ENCODE data around the gene APOBEC3A. TPM values are rescaled to one million over a fixed set of nuclear protein-coding genes. Genes with fewer than 3 reads are reported as not detected.

APOBEC3A gene
- polyA plus RNA-seq: 1 to 10 TPM; 2.5 to 5.6 TPM

DNA sequence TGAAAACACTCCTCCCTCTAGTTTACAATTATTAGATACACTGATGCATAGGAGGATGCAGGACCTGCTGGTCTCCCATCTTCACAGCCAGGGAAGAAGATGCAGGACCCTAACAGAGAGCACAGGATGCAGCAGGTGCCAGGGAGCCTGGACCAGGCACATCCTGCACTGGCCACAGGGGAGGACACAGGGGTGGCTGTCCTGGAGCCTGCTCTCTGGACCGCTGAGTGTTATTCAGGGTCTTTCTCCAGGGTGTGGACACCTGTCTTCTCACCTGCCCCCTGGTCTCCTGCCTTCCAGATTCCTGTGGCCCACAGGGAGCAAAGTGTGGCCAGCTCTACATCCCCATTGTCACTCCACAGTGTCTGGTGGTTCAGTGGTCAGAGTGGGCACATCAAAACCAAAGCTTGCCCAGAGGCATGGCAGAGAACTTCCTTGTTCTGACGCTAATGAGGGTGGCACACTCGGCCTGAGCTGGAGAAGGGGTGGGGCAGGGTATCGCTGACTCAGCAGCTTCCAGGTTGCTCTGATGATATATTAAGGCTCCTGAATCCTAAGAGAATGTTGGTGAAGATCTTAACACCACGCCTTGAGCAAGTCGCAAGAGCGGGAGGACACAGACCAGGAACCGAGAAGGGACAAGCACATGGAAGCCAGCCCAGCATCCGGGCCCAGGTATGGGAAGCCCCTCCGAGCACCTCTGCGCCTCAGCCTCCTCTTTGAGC, at the start of gene APOBEC3A:
Gene APOBEC3A, plus strand, starts transcription at position 564 of the 725 bp plus-strand sequence. Its CDS starts 83 bp downstream, at position 647.
- Histone ChIP-seq H3K36me3 (ENCODE audit: control insufficient read depth in 2 of 2, insufficient read depth in 2 of 2, low read length in 1 of 2) (no peaks in the 10 kb centered on the region), H3K4me3 (ENCODE audit: low read depth in 1 of 2, low read length in 2 of 2) (no peak within 1 kb of the TSS), H3K27ac (ENCODE audit: low read depth in 2 of 2, low read length in 1 of 2) (peak within 1 kb of the TSS in 1 of 2 donors; percentile 44), H3K4me1 (ENCODE audit: control insufficient read depth in 2 of 2, insufficient read depth in 2 of 2, low read length in 1 of 2) (peaks cover 6 to 9% of the 10 kb centered on the region in 2 donors), H3K9me3 (ENCODE audit: control insufficient read depth in 2 of 2, insufficient read depth in 1 of 2, low read depth in 1 of 2, low read length in 1 of 2) (no peaks in the 10 kb centered on the region), H3K27me3 (ENCODE audit: control insufficient read depth in 1 of 2, insufficient read depth in 2 of 2, low read length in 2 of 2) (no peaks in the 10 kb centered on the region)
- WGBS, 2 donors: 64 to 66% methylated on average over 11 of the region's 11 CpGs

DNA sequence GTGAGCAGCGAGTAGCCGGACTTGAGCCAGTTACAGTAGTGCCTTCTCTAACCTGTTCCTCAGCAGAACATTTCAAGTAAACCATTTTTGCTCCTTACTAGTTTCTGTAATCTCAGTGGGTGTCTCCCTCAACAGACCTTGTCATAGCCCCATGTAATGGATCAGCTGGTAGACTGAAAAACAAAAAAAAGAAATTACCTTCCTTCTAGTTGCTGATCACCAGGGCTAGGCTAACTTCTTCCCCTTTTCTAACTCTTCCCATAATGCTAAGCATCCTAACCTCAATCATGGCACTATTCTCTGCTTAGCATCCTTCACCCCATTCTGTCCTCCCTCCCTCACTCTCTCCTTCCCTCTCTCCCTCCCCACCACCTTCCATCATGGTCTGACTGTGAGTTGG, 49.6 kb upstream of the APOBEC3A start:
- no peaks in the 10 kb centered on the region for H3K36me3 ChIP-seq (ENCODE audit: control insufficient read depth in 2 of 2, insufficient read depth in 2 of 2, low read length in 1 of 2)
- H3K27ac ChIP-seq (ENCODE audit: low read depth in 2 of 2, low read length in 1 of 2): no peak overlapping the region
- H3K4me1 ChIP-seq (ENCODE audit: control insufficient read depth in 2 of 2, insufficient read depth in 2 of 2, low read length in 1 of 2): no peaks in the 10 kb centered on the region
- WGBS, 2 donors: 72 to 84% methylated on average over 2 of the region's 2 CpGs
- H3K9me3 ChIP-seq (ENCODE audit: control insufficient read depth in 2 of 2, insufficient read depth in 1 of 2, low read depth in 1 of 2, low read length in 1 of 2): no peaks in the 10 kb centered on the region
- no peaks in the 10 kb centered on the region for H3K27me3 ChIP-seq (ENCODE audit: control insufficient read depth in 1 of 2, insufficient read depth in 2 of 2, low read length in 2 of 2)
- no peak overlapping the region for H3K4me3 ChIP-seq (ENCODE audit: low read depth in 1 of 2, low read length in 2 of 2)

DNA sequence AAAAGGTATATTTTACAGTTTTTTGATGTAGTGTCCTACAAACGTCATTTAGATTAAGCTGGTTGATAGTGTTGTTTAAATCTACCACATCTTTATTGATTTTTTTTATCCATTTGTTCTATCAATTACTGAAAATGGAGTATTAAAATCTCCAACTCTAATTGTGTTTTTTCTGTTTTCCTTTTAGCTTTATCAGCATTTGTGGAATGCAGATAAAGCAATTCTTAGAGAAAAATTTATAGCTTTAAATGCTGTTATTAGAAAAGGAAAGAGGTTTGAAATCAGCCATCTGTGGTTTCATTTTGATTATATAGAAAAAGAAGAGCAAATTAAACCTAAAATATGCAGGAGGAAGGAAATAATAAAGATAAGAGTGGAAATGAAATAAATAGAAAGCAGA, 46.0 kb upstream of the APOBEC3A start:
- Histone ChIP-seq H3K9me3 (ENCODE audit: control insufficient read depth in 2 of 2, insufficient read depth in 1 of 2, low read depth in 1 of 2, low read length in 1 of 2) (no peaks in the 10 kb centered on the region), H3K4me1 (ENCODE audit: control insufficient read depth in 2 of 2, insufficient read depth in 2 of 2, low read length in 1 of 2) (no peaks in the 10 kb centered on the region), H3K36me3 (ENCODE audit: control insufficient read depth in 2 of 2, insufficient read depth in 2 of 2, low read length in 1 of 2) (no peaks in the 10 kb centered on the region), H3K27me3 (ENCODE audit: control insufficient read depth in 1 of 2, insufficient read depth in 2 of 2, low read length in 2 of 2) (no peaks in the 10 kb centered on the region), H3K4me3 (ENCODE audit: low read depth in 1 of 2, low read length in 2 of 2) (no peak overlapping the region), H3K27ac (ENCODE audit: low read depth in 2 of 2, low read length in 1 of 2) (no peak overlapping the region)
- 66 to 72% methylated on average over 1 of the region's 1 CpG for WGBS, 2 donors

DNA sequence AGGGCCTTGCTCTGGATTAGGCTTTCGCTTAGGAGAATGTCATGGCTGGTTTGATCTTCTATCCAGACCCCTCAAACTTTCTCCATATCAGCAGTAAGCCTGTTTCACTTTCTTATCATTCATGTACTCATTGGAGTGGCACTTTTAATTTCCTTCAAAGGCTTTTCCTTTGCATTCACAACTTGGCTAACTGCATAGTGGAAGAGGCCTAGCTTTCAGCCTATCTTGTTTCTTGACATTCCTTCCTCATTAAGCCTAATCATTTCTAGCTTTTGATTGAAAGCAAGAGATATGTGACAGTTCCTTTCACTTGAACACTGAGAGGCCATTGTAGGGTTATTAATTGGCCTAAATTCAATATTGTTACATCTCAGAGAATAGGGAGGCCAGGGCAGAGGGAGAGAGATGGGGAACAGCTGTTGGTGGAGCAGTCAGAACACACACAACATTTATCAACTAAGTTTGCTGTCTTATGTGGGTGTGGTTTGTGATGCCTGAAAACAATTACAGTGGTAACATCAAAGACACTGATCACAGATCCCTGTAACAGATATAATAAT, 37.7 kb upstream of the APOBEC3A start:
- Histone ChIP-seq H3K36me3 (ENCODE audit: control insufficient read depth in 2 of 2, insufficient read depth in 2 of 2, low read length in 1 of 2) (no peaks in the 10 kb centered on the region), H3K27ac (ENCODE audit: low read depth in 2 of 2, low read length in 1 of 2) (no peak overlapping the region), H3K27me3 (ENCODE audit: control insufficient read depth in 1 of 2, insufficient read depth in 2 of 2, low read length in 2 of 2) (no peaks in the 10 kb centered on the region), H3K4me3 (ENCODE audit: low read depth in 1 of 2, low read length in 2 of 2) (no peak overlapping the region), H3K4me1 (ENCODE audit: control insufficient read depth in 2 of 2, insufficient read depth in 2 of 2, low read length in 1 of 2) (peaks cover 0 to 4% of the 10 kb centered on the region in 2 donors), H3K9me3 (ENCODE audit: control insufficient read depth in 2 of 2, insufficient read depth in 1 of 2, low read depth in 1 of 2, low read length in 1 of 2) (no peaks in the 10 kb centered on the region)
- WGBS, 2 donors: 86 to 92% methylated on average over 1 of the region's 1 CpG

DNA sequence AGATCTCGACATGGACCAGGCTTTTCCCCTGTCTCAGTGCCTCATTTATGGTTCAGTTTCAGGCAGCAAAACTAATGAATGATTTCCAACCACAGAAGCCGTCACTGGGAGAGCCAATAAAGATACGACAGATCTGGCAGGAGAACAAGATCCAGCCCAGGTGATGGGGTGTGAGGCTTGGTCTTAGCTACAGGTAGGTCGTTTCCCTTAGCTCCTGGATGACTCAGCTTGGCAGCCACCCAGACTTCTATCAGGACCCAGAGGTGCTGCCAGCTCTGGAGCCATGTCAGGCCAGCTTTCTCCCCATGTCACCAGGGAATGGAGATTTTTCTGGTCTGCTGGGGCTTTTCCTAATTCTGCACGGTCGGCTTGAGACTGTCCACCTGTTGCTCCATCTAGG, 36.3 kb upstream of the APOBEC3A start:
- Histone ChIP-seq H3K4me3 (ENCODE audit: low read depth in 1 of 2, low read length in 2 of 2) (no peak overlapping the region), H3K27me3 (ENCODE audit: control insufficient read depth in 1 of 2, insufficient read depth in 2 of 2, low read length in 2 of 2) (no peaks in the 10 kb centered on the region), H3K4me1 (ENCODE audit: control insufficient read depth in 2 of 2, insufficient read depth in 2 of 2, low read length in 1 of 2) (peaks cover 0 to 6% of the 10 kb centered on the region in 2 donors), H3K36me3 (ENCODE audit: control insufficient read depth in 2 of 2, insufficient read depth in 2 of 2, low read length in 1 of 2) (no peaks in the 10 kb centered on the region), H3K27ac (ENCODE audit: low read depth in 2 of 2, low read length in 1 of 2) (no peak overlapping the region), H3K9me3 (ENCODE audit: control insufficient read depth in 2 of 2, insufficient read depth in 1 of 2, low read depth in 1 of 2, low read length in 1 of 2) (no peaks in the 10 kb centered on the region)
- WGBS, 2 donors: 33% methylated on average over 6 of the region's 6 CpGs

DNA sequence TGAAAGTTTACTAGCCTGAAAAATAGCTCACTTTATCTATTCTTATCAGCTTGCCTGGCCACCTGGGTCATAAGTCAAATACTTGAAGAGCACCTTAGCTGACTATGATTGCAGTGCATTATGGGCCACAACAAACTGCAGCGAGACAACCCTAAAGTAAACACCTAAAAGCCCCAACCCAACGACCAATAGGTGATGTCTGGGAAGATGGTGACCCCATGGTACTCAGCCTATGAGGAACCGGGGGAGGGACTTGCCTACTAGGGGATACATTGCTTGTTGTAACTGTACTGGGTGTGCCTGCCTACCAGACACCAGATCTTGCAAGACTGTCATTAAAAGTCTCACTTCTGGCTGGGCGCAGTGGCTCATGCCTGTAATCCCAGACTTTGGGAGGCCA, 35.6 kb upstream of the APOBEC3A start:
- peaks cover 0 to 6% of the 10 kb centered on the region in 2 donors for H3K4me1 ChIP-seq (ENCODE audit: control insufficient read depth in 2 of 2, insufficient read depth in 2 of 2, low read length in 1 of 2)
- H3K27ac ChIP-seq (ENCODE audit: low read depth in 2 of 2, low read length in 1 of 2): no peak overlapping the region
- H3K27me3 ChIP-seq (ENCODE audit: control insufficient read depth in 1 of 2, insufficient read depth in 2 of 2, low read length in 2 of 2): no peaks in the 10 kb centered on the region
- 62 to 77% methylated on average over 4 of the region's 4 CpGs for WGBS, 2 donors
- no peak overlapping the region for H3K4me3 ChIP-seq (ENCODE audit: low read depth in 1 of 2, low read length in 2 of 2)
- no peaks in the 10 kb centered on the region for H3K9me3 ChIP-seq (ENCODE audit: control insufficient read depth in 2 of 2, insufficient read depth in 1 of 2, low read depth in 1 of 2, low read length in 1 of 2)
- H3K36me3 ChIP-seq (ENCODE audit: control insufficient read depth in 2 of 2, insufficient read depth in 2 of 2, low read length in 1 of 2): no peaks in the 10 kb centered on the region

DNA sequence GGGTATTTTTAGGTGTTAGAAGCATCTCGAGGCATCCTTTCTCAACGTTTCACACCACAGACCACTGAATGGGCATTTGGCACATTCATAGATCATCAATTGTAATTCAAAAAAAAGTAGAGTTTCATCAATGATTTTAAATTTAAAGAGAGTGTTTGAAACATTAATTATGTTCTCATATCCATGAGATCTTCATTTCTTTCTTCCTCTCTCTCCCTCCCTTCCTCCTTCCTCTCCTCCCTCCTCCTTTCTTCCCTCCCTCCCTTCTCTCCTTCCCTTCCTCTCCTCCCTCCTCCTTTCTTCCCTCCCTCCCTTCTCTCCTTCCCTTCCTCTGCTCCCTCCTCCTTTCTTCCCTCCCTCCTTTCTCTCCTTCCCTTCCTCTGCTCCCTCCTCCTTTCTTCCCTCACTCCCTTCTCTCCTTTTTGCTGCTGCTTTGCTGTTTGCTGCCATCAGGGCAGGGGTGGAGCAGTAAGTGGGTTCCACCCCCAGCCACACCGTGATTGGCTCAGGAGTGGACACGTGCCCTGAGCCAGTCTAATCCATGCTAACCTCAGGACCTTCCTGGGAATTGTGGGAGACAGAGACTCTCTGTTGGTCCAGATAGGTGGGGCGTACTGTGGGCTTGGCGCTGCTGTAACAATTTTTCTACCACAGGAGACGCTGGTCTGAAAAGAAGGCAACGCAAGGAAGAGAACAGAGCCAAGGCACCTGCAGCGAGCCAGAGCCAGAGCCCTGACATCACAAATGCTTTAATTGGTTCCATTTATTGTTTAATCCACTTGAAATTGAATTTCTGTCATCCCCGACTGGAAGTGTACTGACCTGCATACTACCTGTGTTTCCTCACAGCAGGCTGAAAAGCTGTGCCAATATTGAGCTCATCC, 33.7 kb upstream of the APOBEC3A start:
- H3K4me1 ChIP-seq (ENCODE audit: control insufficient read depth in 2 of 2, insufficient read depth in 2 of 2, low read length in 1 of 2): peaks cover 0 to 6% of the 10 kb centered on the region in 2 donors
- H3K4me3 ChIP-seq (ENCODE audit: low read depth in 1 of 2, low read length in 2 of 2): no peak overlapping the region
- H3K36me3 ChIP-seq (ENCODE audit: control insufficient read depth in 2 of 2, insufficient read depth in 2 of 2, low read length in 1 of 2): no peaks in the 10 kb centered on the region
- 17 to 20% methylated on average over 10 of the region's 10 CpGs for WGBS, 2 donors
- H3K9me3 ChIP-seq (ENCODE audit: control insufficient read depth in 2 of 2, insufficient read depth in 1 of 2, low read depth in 1 of 2, low read length in 1 of 2): no peaks in the 10 kb centered on the region
- peak overlapping the region; percentile 80 to 83 for H3K27ac ChIP-seq (ENCODE audit: low read depth in 2 of 2, low read length in 1 of 2)
- H3K27me3 ChIP-seq (ENCODE audit: control insufficient read depth in 1 of 2, insufficient read depth in 2 of 2, low read length in 2 of 2): no peaks in the 10 kb centered on the region

DNA sequence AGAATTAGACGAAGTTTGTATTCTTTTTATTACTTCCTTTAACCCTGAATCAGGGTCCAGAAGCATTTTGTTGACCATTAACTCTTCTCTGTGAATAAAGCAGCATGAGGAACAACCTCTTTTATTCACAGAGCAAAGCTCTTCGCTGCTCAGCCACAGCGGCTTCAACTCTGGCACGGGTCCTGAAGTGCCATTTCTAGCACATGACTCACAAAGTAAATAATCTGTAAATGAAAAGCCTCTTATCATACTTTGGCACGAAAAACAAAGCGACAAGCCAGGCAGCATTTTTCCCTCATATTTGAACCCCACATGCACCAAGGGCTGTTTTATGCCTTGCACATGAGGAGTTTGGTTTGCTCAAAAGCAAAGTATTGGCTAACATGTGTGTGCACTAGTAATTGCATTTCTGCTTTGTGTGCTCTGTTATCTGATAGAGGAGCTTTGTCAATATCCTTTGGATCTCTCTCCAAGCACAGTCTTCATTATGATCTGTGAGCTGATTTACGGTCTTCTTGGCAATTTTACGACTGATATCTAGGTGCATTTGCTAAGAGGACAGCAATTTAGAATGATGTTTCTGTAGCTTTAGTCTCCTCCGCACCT, 33.0 kb upstream of the APOBEC3A start:
- Histone ChIP-seq H3K4me1 (ENCODE audit: control insufficient read depth in 2 of 2, insufficient read depth in 2 of 2, low read length in 1 of 2) (peaks cover 0 to 6% of the 10 kb centered on the region in 2 donors), H3K27me3 (ENCODE audit: control insufficient read depth in 1 of 2, insufficient read depth in 2 of 2, low read length in 2 of 2) (no peaks in the 10 kb centered on the region), H3K9me3 (ENCODE audit: control insufficient read depth in 2 of 2, insufficient read depth in 1 of 2, low read depth in 1 of 2, low read length in 1 of 2) (no peaks in the 10 kb centered on the region), H3K4me3 (ENCODE audit: low read depth in 1 of 2, low read length in 2 of 2) (no peak overlapping the region), H3K27ac (ENCODE audit: low read depth in 2 of 2, low read length in 1 of 2) (peak overlapping the region; percentile 80 to 83), H3K36me3 (ENCODE audit: control insufficient read depth in 2 of 2, insufficient read depth in 2 of 2, low read length in 1 of 2) (no peaks in the 10 kb centered on the region)
- 10 to 13% methylated on average over 9 of the region's 9 CpGs for WGBS, 2 donors

DNA sequence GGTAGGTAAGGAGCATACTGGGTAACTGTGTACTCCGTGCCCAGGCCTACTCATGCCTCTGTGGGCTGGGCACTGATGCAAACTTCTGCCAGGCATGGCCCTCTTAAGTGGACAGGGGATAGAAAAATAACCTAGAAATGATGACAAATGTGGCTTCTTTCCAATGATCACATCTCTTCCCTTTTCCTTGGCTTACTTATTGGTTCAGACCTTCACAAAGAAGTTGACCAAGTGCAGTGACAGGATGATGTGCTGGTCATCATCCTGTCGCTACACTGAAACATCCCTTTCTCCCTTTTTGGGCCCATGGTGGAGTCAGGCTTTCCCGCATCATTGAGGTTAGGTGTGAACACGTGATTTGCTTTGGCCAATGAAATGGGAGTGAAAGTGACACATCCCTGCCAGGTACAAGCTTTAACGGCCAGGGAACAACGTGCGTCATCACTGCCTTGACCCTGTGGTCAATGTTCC, 31.8 kb upstream of the APOBEC3A start:
- Histone ChIP-seq H3K4me1 (ENCODE audit: control insufficient read depth in 2 of 2, insufficient read depth in 2 of 2, low read length in 1 of 2) (peaks cover 0 to 6% of the 10 kb centered on the region in 2 donors), H3K27ac (ENCODE audit: low read depth in 2 of 2, low read length in 1 of 2) (peak overlapping the region in 1 of 2 donors; percentile 3), H3K4me3 (ENCODE audit: low read depth in 1 of 2, low read length in 2 of 2) (no peak overlapping the region), H3K9me3 (ENCODE audit: control insufficient read depth in 2 of 2, insufficient read depth in 1 of 2, low read depth in 1 of 2, low read length in 1 of 2) (no peaks in the 10 kb centered on the region), H3K36me3 (ENCODE audit: control insufficient read depth in 2 of 2, insufficient read depth in 2 of 2, low read length in 1 of 2) (no peaks in the 10 kb centered on the region), H3K27me3 (ENCODE audit: control insufficient read depth in 1 of 2, insufficient read depth in 2 of 2, low read length in 2 of 2) (no peaks in the 10 kb centered on the region)
- 80 to 82% methylated on average over 7 of the region's 7 CpGs for WGBS, 2 donors
